Esophagus squamous epithelium (tissue), 4 donors: ENCODE measurements around the gene EPB41L5.

Experiments
- CTCF ChIP-seq, 6 experiments: fragments of 450-650 bp in 4 of 6; fragments of 200-600 bp in 2 of 6; sonication (generic) in 2 of 6; IDR thresholded peaks; one replicate each; pipeline ENCODE4 v1.5.1; 2016 to 2019; ENCODE audit warnings: antibody characterized with exemption in 6 of 6, mild to moderate bottlenecking in 4 of 6, moderate library complexity in 4 of 6
- POLR2A ChIP-seq, 4 donors: fragments of 450-650 bp; IDR thresholded peaks; one replicate each; pipeline ENCODE4 v1.6.1; 2017; ENCODE audit warnings: antibody characterized with exemption in 4 of 4, mild to moderate bottlenecking in 4 of 4, moderate library complexity in 3 of 4

DNA sequence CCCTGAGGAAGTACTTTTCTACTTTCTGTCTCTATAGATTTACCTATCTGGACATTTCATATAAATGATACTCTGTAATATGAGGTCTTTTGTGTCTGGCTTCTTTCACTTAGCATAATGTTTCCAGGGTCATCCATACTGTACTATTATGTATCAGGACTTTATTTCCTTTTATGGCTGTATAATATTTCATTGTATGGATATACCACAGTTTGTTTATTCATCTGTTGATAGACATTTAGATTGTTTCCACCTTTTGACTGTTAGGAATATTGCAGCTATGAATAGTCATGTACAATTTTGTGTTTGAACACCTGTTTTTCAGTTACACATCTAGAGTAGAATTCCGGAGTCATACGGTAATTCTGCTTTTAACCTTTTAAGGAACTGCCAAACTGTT is 136.5 kb downstream of the EPB41L5 start:
- TF ChIP-seq CTCF (IDR thresholded peaks at IDR 0.05) (no peak), POLR2A (IDR thresholded peaks at IDR 0.05) (no peak)
